HUES64 (cell line): ENCODE measurements around the gene MED31.
"Not testable (repeated sequence)": the region's sequence is repeated elsewhere in the genome, so short reads cannot be mapped to it uniquely, and the experiment has no call there.

Experiments used
- H3K27ac ChIP-seq: 2 replicates; pipeline ENCODE4 v1.7.0; 2013; ENCODE audit warnings: low read depth, low read length, inconsistent platforms
- H3K27me3 ChIP-seq: 2 replicates; pipeline ENCODE4 v1.6.1; 2013; ENCODE audit warnings: mild to moderate bottlenecking, low read length; ENCODE audit not compliant: insufficient read depth
- H3K36me3 ChIP-seq: 2 replicates; pipeline ENCODE4 v1.6.1; 2013; ENCODE audit warnings: mild to moderate bottlenecking, low read length; ENCODE audit not compliant: insufficient read depth
- H3K4me1 ChIP-seq: 2 replicates; pipeline ENCODE4 v1.6.1; 2013; ENCODE audit warnings: mild to moderate bottlenecking, low read length, moderate library complexity; ENCODE audit not compliant: insufficient read depth
- H3K4me3 ChIP-seq: 2 replicates; pipeline ENCODE4 v1.5.1; 2013; ENCODE audit warnings: mild to moderate bottlenecking, low read length, moderate library complexity
- H3K9ac ChIP-seq: 2 replicates; pipeline ENCODE4 v1.6.1; 2013; ENCODE audit warnings: mild to moderate bottlenecking, low read depth, low read length
- H3K9me3 ChIP-seq: 2 replicates; pipeline ENCODE4 v1.6.1; 2013; ENCODE audit warnings: low read depth, low read length; ENCODE audit not compliant: insufficient read depth
- WGBS: fragments of 150-250, 120-280 bp; methylation state at CpG from one replicate; pipeline ENCODE4 v1.1.7; 2013; ENCODE audit warnings: missing lambda C conversion rate; 5-methylcytosine and 5-hydroxymethylcytosine counted together

MED31 gene

GRCh38 chr17:6608321-6608720 is 43.1 kb downstream of the MED31 start:
- H3K27ac ChIP-seq, result no peak overlapping the region
- peaks cover 89% of the 10 kb centered on the region for H3K36me3 ChIP-seq
- H3K4me3 ChIP-seq, result no peak overlapping the region
- no peaks in the 10 kb centered on the region for H3K27me3 ChIP-seq
- H3K9ac ChIP-seq, result no peak overlapping the region
- H3K4me1 ChIP-seq, result no peaks in the 10 kb centered on the region
- no peaks in the 10 kb centered on the region for H3K9me3 ChIP-seq
- WGBS, result 97% methylated on average over 3 of the region's 3 CpGs

GRCh38 chr17:6605142-6605541 is 46.3 kb downstream of the MED31 start:
- Histone ChIP-seq H3K4me1 (no peaks in the 10 kb centered on the region), H3K27me3 (no peaks in the 10 kb centered on the region), H3K27ac (no peak overlapping the region), H3K36me3 (peaks cover 99% of the 10 kb centered on the region), H3K9me3 (no peaks in the 10 kb centered on the region), H3K4me3 (no peak overlapping the region), H3K9ac (no peak overlapping the region)
- WGBS, result 95% methylated on average over 6 of the region's 6 CpGs

GRCh38 chr17:6603744-6604325 is 47.6 kb downstream of the MED31 start:
- Histone ChIP-seq H3K9me3 (no peaks in the 10 kb centered on the region), H3K4me3 (no peak overlapping the region), H3K9ac (no peak overlapping the region), H3K27ac (no peak overlapping the region), H3K27me3 (no peaks in the 10 kb centered on the region), H3K36me3 (peaks cover 99% of the 10 kb centered on the region), H3K4me1 (no peaks in the 10 kb centered on the region)
- 93% methylated on average over 3 of the region's 3 CpGs for WGBS

GRCh38 chr17:6602141-6602540 is 49.3 kb downstream of the MED31 start:
- H3K4me1 ChIP-seq, result no peaks in the 10 kb centered on the region
- peaks cover 99% of the 10 kb centered on the region for H3K36me3 ChIP-seq
- 95% methylated on average over 2 of the region's 2 CpGs for WGBS

DNA sequence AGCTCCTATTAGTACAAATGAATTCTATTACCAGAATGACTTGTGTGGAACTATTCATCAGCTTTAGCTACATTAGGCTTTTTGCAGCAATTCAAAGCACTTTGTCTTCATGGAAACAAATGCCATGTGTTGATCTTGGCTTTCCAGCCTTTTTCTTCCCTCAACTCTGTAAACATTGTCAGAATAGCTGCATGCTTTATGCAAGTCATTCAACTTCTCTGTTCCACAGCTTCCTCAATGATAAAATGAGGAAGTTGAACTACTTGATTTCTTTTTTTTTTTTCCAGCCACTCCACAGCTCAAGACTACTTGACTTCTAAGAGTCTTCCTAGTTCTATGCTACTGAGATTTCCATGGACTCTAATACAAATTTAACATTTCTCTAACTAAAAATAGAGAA is 52.0 kb downstream of the MED31 start:
- no peaks in the 10 kb centered on the region for H3K4me1 ChIP-seq
- H3K36me3 ChIP-seq, result peaks cover 99% of the 10 kb centered on the region
- no peak overlapping the region for H3K27ac ChIP-seq
- no peak overlapping the region for H3K9ac ChIP-seq
- H3K27me3 ChIP-seq, result no peaks in the 10 kb centered on the region
- H3K9me3 ChIP-seq, result no peaks in the 10 kb centered on the region
- no peak overlapping the region for H3K4me3 ChIP-seq

More at GRCh38 chr17:6602141-6602540, 49.3 kb downstream of the MED31 start:
- H3K9me3 ChIP-seq, result no peaks in the 10 kb centered on the region
- no peak overlapping the region for H3K4me3 ChIP-seq
- no peak overlapping the region for H3K27ac ChIP-seq
- no peaks in the 10 kb centered on the region for H3K27me3 ChIP-seq
- no peak overlapping the region for H3K9ac ChIP-seq

- Histone ChIP-seq H3K4me1 (no peaks in the 10 kb centered on the region), H3K27me3 (no peaks in the 10 kb centered on the region), H3K9ac (no peak overlapping the region), H3K27ac (no peak overlapping the region), H3K36me3 (peaks cover 94% of the 10 kb centered on the region), H3K9me3 (no peaks in the 10 kb centered on the region), H3K4me3 (no peak overlapping the region)
- 88% methylated on average over 1 of the region's 1 CpG for WGBS
These were observed 53.7 kb downstream of the MED31 start for GRCh38 chr17:6597727-6598126.

GRCh38 chr17:6596941-6597340 is 54.5 kb downstream of the MED31 start:
- no peaks in the 10 kb centered on the region for H3K27me3 ChIP-seq
- H3K4me3 ChIP-seq, result no peak overlapping the region
- no peaks in the 10 kb centered on the region for H3K4me1 ChIP-seq
- H3K27ac ChIP-seq, result no peak overlapping the region
- H3K9me3 ChIP-seq, result no peaks in the 10 kb centered on the region
- H3K36me3 ChIP-seq, result peaks cover 94% of the 10 kb centered on the region
- WGBS, result 97% methylated on average over 4 of the region's 4 CpGs
- H3K9ac ChIP-seq, result no peak overlapping the region

- 91% methylated on average over 2 of the region's 2 CpGs for WGBS
- Histone ChIP-seq H3K36me3 (peaks cover 94% of the 10 kb centered on the region), H3K27me3 (no peaks in the 10 kb centered on the region)
These were observed 54.9 kb downstream of the MED31 start for GRCh38 chr17:6596511-6596910.

DNA sequence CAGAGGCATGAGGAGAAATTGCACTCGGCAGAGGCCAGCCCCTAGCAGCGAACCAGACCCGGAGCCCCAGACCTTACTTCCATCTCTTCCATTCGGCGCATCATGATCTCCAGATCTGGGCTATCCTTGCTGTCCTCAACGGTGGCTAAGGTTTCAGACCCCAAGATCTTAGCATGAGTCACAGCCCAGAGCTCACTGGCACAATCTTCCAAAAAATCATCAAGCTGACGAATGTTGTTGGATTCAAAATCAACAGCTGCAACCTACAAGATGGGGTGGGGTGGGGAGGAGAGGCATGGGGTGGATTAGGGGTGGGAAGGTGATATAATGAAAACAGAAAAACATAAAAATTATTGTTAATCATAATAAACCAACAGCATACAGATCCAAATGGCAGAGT is 55.3 kb downstream of the MED31 start:
- H3K27me3 ChIP-seq, result no peaks in the 10 kb centered on the region
- H3K4me3 ChIP-seq, result no peak overlapping the region
- WGBS, result 95% methylated on average over 7 of the region's 7 CpGs
- no peaks in the 10 kb centered on the region for H3K4me1 ChIP-seq
- no peak overlapping the region for H3K9ac ChIP-seq
- H3K36me3 ChIP-seq, result peaks cover 94% of the 10 kb centered on the region
- H3K27ac ChIP-seq, result no peak overlapping the region
- no peaks in the 10 kb centered on the region for H3K9me3 ChIP-seq

More at GRCh38 chr17:6596511-6596910, 54.9 kb downstream of the MED31 start:
- H3K4me3 ChIP-seq, result no peak overlapping the region
- H3K9ac ChIP-seq, result no peak overlapping the region
- H3K27ac ChIP-seq, result no peak overlapping the region
- no peaks in the 10 kb centered on the region for H3K4me1 ChIP-seq
- H3K9me3 ChIP-seq, result no peaks in the 10 kb centered on the region

DNA sequence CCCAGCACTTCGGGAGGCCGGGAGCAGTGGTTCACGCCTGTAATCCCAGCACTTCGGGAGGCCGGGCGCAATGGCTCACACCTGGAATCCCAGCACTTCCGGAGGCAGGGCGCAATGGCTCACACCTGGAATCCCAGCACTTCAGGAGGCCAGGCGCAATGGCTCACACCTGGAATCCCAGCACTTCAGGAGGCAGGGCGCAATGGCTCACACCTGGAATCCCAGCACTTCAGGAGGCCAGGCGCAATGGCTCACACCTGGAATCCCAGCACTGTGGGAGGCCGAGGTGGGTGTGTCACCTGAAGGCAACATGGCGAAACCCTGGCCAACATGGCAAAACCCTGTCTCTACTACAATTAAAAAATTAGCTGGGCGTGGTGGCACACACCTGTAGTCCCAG is 58.0 kb downstream of the MED31 start:
- H3K36me3 ChIP-seq, result peaks cover 92% of the 10 kb centered on the region
- H3K27ac ChIP-seq, H3K9me3 ChIP-seq, H3K27me3 ChIP-seq, H3K9ac ChIP-seq, H3K4me3 ChIP-seq, H3K4me1 ChIP-seq: not testable (repeated sequence)
- 95% methylated on average over 14 of the region's 14 CpGs for WGBS
